ENCODE data around the gene KRTAP2-2.
"Not testable (repeated sequence)": the region's sequence is repeated elsewhere in the genome, so short reads cannot be mapped to it uniquely, and the experiment has no call there.

KRTAP2-2 gene

GRCh38 chr17:41076788-41077187, 21.8 kb upstream of the KRTAP2-2 start:
- H3K4me1 ChIP-seq (ENCODE audit: insufficient read depth, low read length): no peaks in the 10 kb centered on the region
- H2AFZ ChIP-seq (ENCODE audit: low read depth, low read length): no peak overlapping the region
- H3K36me3 ChIP-seq (ENCODE audit: insufficient read depth, low read length): no peaks in the 10 kb centered on the region
- no peaks in the 10 kb centered on the region for H3K9me3 ChIP-seq (ENCODE audit: low read length)
- no peaks in the 10 kb centered on the region for H3K27me3 ChIP-seq (ENCODE audit: insufficient read depth, low read length)
- no peak overlapping the region for H3K4me3 ChIP-seq (ENCODE audit: low read length)

- Histone ChIP-seq H3K9me3 (ENCODE audit: low read length) (no peaks in the 10 kb centered on the region), H3K4me3 (ENCODE audit: low read length) (no peak overlapping the region), H3K27me3 (ENCODE audit: insufficient read depth, low read length) (no peaks in the 10 kb centered on the region), H3K36me3 (ENCODE audit: insufficient read depth, low read length) (no peaks in the 10 kb centered on the region), H2AFZ (ENCODE audit: low read depth, low read length) (no peak overlapping the region), H3K4me1 (ENCODE audit: insufficient read depth, low read length) (no peaks in the 10 kb centered on the region)
Observed at GRCh38 chr17:41073676-41074075, 18.6 kb upstream of the KRTAP2-2 start.

- Histone ChIP-seq H3K4me3 (ENCODE audit: low read length) (no peak overlapping the region), H3K27me3 (ENCODE audit: insufficient read depth, low read length) (no peaks in the 10 kb centered on the region), H3K36me3 (ENCODE audit: insufficient read depth, low read length) (no peaks in the 10 kb centered on the region), H3K9me3 (ENCODE audit: low read length) (no peaks in the 10 kb centered on the region), H3K4me1 (ENCODE audit: insufficient read depth, low read length) (no peaks in the 10 kb centered on the region), H2AFZ (ENCODE audit: low read depth, low read length) (no peak overlapping the region)
Observed at GRCh38 chr17:41071606-41072360, 16.8 kb upstream of the KRTAP2-2 start.

- Histone ChIP-seq H3K4me1 (ENCODE audit: insufficient read depth, low read length) (no peaks in the 10 kb centered on the region), H2AFZ (ENCODE audit: low read depth, low read length) (no peak overlapping the region), H3K27me3 (ENCODE audit: insufficient read depth, low read length) (no peaks in the 10 kb centered on the region), H3K36me3 (ENCODE audit: insufficient read depth, low read length) (no peaks in the 10 kb centered on the region), H3K9me3 (ENCODE audit: low read length) (no peaks in the 10 kb centered on the region), H3K4me3 (ENCODE audit: low read length) (no peak overlapping the region)
Observed at GRCh38 chr17:41069031-41069430, 14.0 kb upstream of the KRTAP2-2 start.

- H3K9me3 ChIP-seq (ENCODE audit: low read length): no peaks in the 10 kb centered on the region
- H3K27me3 ChIP-seq (ENCODE audit: insufficient read depth, low read length): no peaks in the 10 kb centered on the region
- H2AFZ ChIP-seq (ENCODE audit: low read depth, low read length): no peak overlapping the region
- H3K4me1 ChIP-seq (ENCODE audit: insufficient read depth, low read length): no peaks in the 10 kb centered on the region
- no peaks in the 10 kb centered on the region for H3K36me3 ChIP-seq (ENCODE audit: insufficient read depth, low read length)
- H3K4me3 ChIP-seq (ENCODE audit: low read length): no peak overlapping the region
Observed at GRCh38 chr17:41067281-41067680, 12.3 kb upstream of the KRTAP2-2 start.

- Histone ChIP-seq H3K9me3 (ENCODE audit: low read length) (no peaks in the 10 kb centered on the region), H3K36me3 (ENCODE audit: insufficient read depth, low read length) (no peaks in the 10 kb centered on the region), H2AFZ (ENCODE audit: low read depth, low read length) (no peak within 1 kb of the TSS), H3K27me3 (ENCODE audit: insufficient read depth, low read length) (no peaks in the 10 kb centered on the region), H3K4me1 (ENCODE audit: insufficient read depth, low read length) (no peaks in the 10 kb centered on the region), H3K4me3 (ENCODE audit: low read length) (no peak within 1 kb of the TSS)
Observed at GRCh38 chr17:41065829-41066624, 11.0 kb upstream of the KRTAP2-2 start, which contains the start of gene KRTAP2-4. Gene KRTAP2-4, minus strand, starts transcription at chr17:41065879. Its CDS starts 34 bp downstream, at chr17:41065845.

- H3K4me1 ChIP-seq (ENCODE audit: insufficient read depth, low read length); H3K9me3 ChIP-seq (ENCODE audit: low read length); H2AFZ ChIP-seq (ENCODE audit: low read depth, low read length); H3K27me3 ChIP-seq (ENCODE audit: insufficient read depth, low read length); H3K4me3 ChIP-seq (ENCODE audit: low read length); H3K36me3 ChIP-seq (ENCODE audit: insufficient read depth, low read length): not testable (repeated sequence)
Observed at GRCh38 chr17:41065016-41065689, 10.1 kb upstream of the KRTAP2-2 start.

- no peaks in the 10 kb centered on the region for H3K27me3 ChIP-seq (ENCODE audit: insufficient read depth, low read length)
- H3K9me3 ChIP-seq (ENCODE audit: low read length): no peaks in the 10 kb centered on the region
- H3K4me1 ChIP-seq (ENCODE audit: insufficient read depth, low read length): no peaks in the 10 kb centered on the region
- H3K36me3 ChIP-seq (ENCODE audit: insufficient read depth, low read length): no peaks in the 10 kb centered on the region
- H2AFZ ChIP-seq (ENCODE audit: low read depth, low read length): no peak overlapping the region
- no peak overlapping the region for H3K4me3 ChIP-seq (ENCODE audit: low read length)
Observed at GRCh38 chr17:41064301-41064700, 9.3 kb upstream of the KRTAP2-2 start.

GRCh38 chr17:41063449-41063848, 8.4 kb upstream of the KRTAP2-2 start:
- Histone ChIP-seq H3K36me3 (ENCODE audit: insufficient read depth, low read length) (no peaks in the 10 kb centered on the region), H3K4me1 (ENCODE audit: insufficient read depth, low read length) (no peaks in the 10 kb centered on the region), H2AFZ (ENCODE audit: low read depth, low read length) (no peak overlapping the region), H3K9me3 (ENCODE audit: low read length) (no peaks in the 10 kb centered on the region), H3K4me3 (ENCODE audit: low read length) (no peak overlapping the region), H3K27me3 (ENCODE audit: insufficient read depth, low read length) (no peaks in the 10 kb centered on the region)

- Histone ChIP-seq H2AFZ (ENCODE audit: low read depth, low read length) (no peak overlapping the region), H3K4me3 (ENCODE audit: low read length) (no peak overlapping the region), H3K27me3 (ENCODE audit: insufficient read depth, low read length) (no peaks in the 10 kb centered on the region), H3K36me3 (ENCODE audit: insufficient read depth, low read length) (no peaks in the 10 kb centered on the region), H3K4me1 (ENCODE audit: insufficient read depth, low read length) (no peaks in the 10 kb centered on the region), H3K9me3 (ENCODE audit: low read length) (no peaks in the 10 kb centered on the region)
Observed at GRCh38 chr17:41061964-41062363, 6.9 kb upstream of the KRTAP2-2 start.

GRCh38 chr17:41060052-41060604, 5.1 kb upstream of the KRTAP2-2 start, which contains the start of gene KRTAP2-3:
Gene KRTAP2-3, minus strand, starts transcription at chr17:41060114. Its CDS starts 64 bp downstream, at chr17:41060050.
- Histone ChIP-seq H3K4me1 (ENCODE audit: insufficient read depth, low read length) (no peaks in the 10 kb centered on the region), H3K9me3 (ENCODE audit: low read length) (no peaks in the 10 kb centered on the region), H3K4me3 (ENCODE audit: low read length) (no peak within 1 kb of the TSS), H3K27me3 (ENCODE audit: insufficient read depth, low read length) (no peaks in the 10 kb centered on the region), H2AFZ (ENCODE audit: low read depth, low read length) (no peak within 1 kb of the TSS), H3K36me3 (ENCODE audit: insufficient read depth, low read length) (no peaks in the 10 kb centered on the region)

GRCh38 chr17:41059276-41060051, 4.4 kb upstream of the KRTAP2-2 start:
- H3K36me3 ChIP-seq (ENCODE audit: insufficient read depth, low read length); H3K4me3 ChIP-seq (ENCODE audit: low read length); H3K4me1 ChIP-seq (ENCODE audit: insufficient read depth, low read length); H2AFZ ChIP-seq (ENCODE audit: low read depth, low read length); H3K9me3 ChIP-seq (ENCODE audit: low read length); H3K27me3 ChIP-seq (ENCODE audit: insufficient read depth, low read length): not testable (repeated sequence)
